ENCODE results near the gene PPFIBP2.

Gene PPFIBP2

DNA sequence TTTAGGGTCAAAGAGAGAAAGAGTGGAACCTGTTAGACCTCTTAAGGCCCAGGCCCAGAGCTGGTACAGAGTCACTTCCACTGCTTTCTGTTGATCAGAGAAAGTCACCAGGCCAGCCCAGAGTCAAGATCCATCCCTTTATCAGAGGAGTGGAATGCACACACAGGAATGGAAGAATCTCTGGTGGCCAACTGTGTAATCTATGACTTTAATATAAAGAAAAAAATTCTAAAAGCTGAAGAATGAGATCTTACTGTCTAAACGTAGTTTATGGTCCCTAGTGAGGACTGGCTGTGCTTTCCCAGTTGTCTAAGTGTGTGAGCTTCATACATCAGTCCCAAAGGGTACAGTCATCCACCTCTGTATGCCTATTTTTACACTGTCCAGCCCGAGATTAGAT is 51.0 kb downstream of the PPFIBP2 start:
- no peak for FAIRE-seq
- TF ChIP-seq POLR2A (IDR thresholded peaks at IDR 0.05; ENCODE audit: low read depth, low read length), result no peak
- no peak for DNase-seq (ENCODE audit: insufficient read length, low spot score)

DNA sequence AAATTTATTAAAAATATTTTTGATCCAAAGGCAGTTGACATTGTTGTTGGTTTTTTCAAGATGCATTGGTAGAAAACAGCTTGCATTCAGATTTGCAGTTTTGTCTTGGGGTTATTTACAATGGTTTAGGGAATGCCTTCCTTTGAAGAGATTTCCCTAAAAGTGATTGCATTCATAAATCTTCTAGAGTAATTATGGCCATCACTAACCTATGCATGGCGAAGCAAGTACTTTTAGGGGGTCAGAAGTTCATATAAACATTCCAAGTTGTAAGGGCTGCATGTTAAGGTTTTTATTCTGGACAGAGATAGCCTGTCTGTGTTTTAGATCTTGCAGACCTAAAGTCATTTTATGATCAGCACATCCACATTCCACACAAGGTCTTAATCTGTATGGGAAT is 53.5 kb downstream of the PPFIBP2 start:
- no peak for TF ChIP-seq POLR2A (IDR thresholded peaks at IDR 0.05; ENCODE audit: low read depth, low read length)
- FAIRE-seq, result no peak

GRCh38 chr11:7569044-7569443 is 55.2 kb downstream of the PPFIBP2 start:
- TF ChIP-seq POLR2A (IDR thresholded peaks at IDR 0.05; ENCODE audit: low read depth, low read length), result no peak
- DNase-seq (ENCODE audit: insufficient read length, low spot score) (no peak), FAIRE-seq (no peak)

More for the DNA sequence above, 53.5 kb downstream of the PPFIBP2 start:
- no peak for DNase-seq (ENCODE audit: insufficient read length, low spot score)

GRCh38 chr11:7570241-7570640 is 56.4 kb downstream of the PPFIBP2 start:
- TF ChIP-seq POLR2A (IDR thresholded peaks at IDR 0.05; ENCODE audit: low read depth, low read length), result no peak
- no peak for DNase-seq (ENCODE audit: insufficient read length, low spot score)
- no peak for FAIRE-seq

GRCh38 chr11:7570938-7571521 is 57.2 kb downstream of the PPFIBP2 start:
- DNase-seq (ENCODE audit: insufficient read length, low spot score), result no peak
- no peak for TF ChIP-seq POLR2A (IDR thresholded peaks at IDR 0.05; ENCODE audit: low read depth, low read length)
- no peak for FAIRE-seq

DNA sequence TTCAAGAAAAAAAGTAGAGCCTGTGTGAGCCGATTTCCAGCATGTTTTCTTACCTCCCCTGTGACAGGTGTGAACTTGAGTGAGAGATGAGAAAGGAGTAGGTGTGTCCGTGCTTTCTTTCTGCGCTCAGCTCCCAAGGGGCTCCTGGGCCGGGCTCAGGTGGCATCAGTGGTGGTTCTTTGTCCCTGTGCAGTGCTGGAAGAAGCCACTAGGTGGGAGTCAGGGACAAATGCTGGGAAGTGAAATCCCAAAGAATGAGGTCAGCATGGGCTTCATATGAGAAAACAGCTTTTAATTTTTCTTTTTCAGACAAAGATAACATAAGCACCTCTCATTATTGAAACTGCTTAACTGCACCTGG is 57.8 kb downstream of the PPFIBP2 start:
- FAIRE-seq (no peak), DNase-seq (ENCODE audit: insufficient read length, low spot score) (peak; percentile 66)
- TF ChIP-seq POLR2A (IDR thresholded peaks at IDR 0.05; ENCODE audit: low read depth, low read length), result no peak

GRCh38 chr11:7572001-7572712 is 58.4 kb downstream of the PPFIBP2 start:
- FAIRE-seq (no peak), DNase-seq (ENCODE audit: insufficient read length, low spot score) (no peak)
- TF ChIP-seq POLR2A (IDR thresholded peaks at IDR 0.05; ENCODE audit: low read depth, low read length), result no peak

- TF ChIP-seq POLR2A (IDR thresholded peaks at IDR 0.05; ENCODE audit: low read depth, low read length), result no peak
- DNase-seq (ENCODE audit: insufficient read length, low spot score) (no peak), FAIRE-seq (no peak)
Observed at GRCh38 chr11:7573193-7573557, 59.4 kb downstream of the PPFIBP2 start.

DNA sequence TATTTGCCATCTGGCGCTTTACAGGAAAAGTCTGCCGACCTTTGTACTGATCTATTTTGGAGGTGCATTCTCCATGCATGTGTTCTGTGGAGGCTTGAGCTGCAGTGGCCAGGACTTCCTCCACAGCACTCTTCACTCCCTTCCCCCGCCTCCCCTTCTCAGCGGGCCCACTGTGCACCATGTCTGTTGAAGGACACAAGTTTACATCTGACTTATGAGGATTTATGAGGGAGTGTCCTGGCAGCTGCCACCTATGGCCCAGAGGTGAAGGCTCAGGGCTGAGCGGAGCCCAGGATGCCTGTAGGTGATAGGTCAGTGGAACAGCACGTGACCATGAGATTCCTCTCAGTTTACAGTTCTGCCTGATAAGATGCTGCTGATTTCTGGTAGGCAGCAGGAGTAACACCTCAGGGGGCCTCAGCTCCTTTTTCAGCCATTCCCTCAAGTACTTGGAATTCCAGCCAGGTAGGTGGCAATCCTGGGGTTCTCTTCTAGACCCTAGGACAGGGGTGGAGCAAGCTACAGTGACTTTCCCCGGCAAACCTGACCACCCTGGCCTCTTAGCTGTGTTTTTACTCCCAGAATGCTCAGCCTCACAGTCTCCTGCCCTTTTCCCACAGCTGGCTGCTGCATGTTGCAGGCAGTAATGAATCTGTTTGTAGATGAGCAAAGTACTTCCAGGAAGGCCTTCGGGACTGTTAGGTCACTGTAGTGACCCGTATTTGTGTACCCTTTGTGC is 59.9 kb downstream of the PPFIBP2 start:
- DNase-seq (ENCODE audit: insufficient read length, low spot score), result no peak
- no peak for FAIRE-seq
- no peak for TF ChIP-seq POLR2A (IDR thresholded peaks at IDR 0.05; ENCODE audit: low read depth, low read length)

- no peak for DNase-seq (ENCODE audit: insufficient read length, low spot score)
- FAIRE-seq, result no peak
- TF ChIP-seq POLR2A (IDR thresholded peaks at IDR 0.05; ENCODE audit: low read depth, low read length), result no peak
Observed at GRCh38 chr11:7574491-7575130, 60.8 kb downstream of the PPFIBP2 start.

DNA sequence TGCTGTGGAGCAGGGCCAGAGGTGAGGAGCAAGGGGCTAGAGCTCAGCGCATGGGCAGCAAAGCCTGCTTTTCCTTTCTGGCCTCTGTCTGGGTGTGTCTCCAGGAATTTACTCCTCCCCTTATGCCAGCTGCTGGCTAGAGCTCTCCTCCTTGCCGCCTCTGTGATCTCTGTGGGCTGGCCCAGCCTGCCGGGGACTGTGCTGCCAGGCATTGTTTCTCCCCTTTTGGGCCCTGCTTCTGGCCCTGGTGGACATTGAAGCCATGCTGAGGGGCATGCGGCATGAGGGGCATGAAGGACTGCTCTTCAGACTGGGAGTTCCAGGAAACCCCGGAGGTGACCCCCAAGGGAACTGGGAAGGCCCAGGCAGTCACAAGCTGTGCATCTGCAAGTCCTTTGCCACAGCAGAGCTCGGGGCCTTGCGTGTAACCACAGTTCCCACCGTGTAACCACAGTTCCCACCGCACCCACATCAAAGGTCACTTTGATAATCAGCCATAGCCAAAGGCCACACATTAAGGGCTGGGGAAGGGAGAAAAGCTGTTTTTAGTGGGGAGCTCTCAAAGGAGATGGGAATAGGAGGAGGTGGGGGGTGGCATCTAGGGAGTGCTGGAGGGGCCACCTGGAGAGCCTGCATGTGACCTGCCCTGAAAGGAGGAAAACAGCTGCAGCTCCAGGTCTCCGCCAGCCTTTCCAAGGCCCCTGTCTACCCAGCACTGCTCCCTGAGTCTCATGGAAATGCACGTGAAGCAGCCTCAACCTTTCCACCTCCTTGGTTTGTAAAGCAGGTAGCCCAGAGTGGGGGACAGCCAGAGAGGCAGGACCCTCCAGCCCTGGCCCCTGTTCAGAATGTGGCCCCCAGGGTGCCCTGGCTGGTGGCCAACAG is 62.3 kb downstream of the PPFIBP2 start:
- DNase-seq (ENCODE audit: insufficient read length, low spot score), result no peak
- no peak for FAIRE-seq
- TF ChIP-seq POLR2A (IDR thresholded peaks at IDR 0.05; ENCODE audit: low read depth, low read length), result no peak

DNA sequence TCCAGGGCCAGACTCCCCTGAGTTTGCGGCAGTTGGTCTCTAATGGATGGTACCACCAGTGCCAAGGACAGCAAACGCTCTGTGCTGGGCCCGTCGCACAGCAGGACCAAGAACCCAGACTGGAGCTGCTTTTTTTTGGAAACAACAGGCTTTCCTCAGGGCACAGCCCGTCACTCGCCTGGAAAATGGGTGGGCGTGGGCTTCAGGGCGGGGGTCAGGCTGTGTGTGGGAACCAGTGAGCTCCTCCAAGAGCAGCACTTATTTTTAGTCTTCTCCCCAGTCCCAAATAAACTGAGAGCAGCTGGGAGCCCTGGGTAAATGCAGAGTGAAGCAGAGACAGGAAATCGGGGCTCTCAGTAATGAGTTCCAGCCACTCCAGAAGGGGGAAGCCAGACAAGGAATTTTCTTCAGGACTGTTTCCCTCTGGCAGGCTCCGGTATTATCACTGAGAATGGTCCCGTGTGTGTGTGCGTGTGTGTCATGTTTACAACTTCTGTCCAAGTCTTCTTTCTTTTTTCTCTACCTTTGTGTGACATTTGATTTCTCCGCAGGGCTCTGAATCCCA is 63.0 kb downstream of the PPFIBP2 start:
- DNase-seq (ENCODE audit: insufficient read length, low spot score) (no peak), FAIRE-seq (no peak)
- no peak for TF ChIP-seq POLR2A (IDR thresholded peaks at IDR 0.05; ENCODE audit: low read depth, low read length)
